Medulla oblongata (tissue), 1 donor: ENCODE results near the gene KRTAP5-11.
"Not testable (repeated sequence)": the region's sequence is repeated elsewhere in the genome, so short reads cannot be mapped to it uniquely, and the experiment has no call there.

Experiments
- DNase-seq: peaks from one replicate; pipeline ENCODE4 v3.0.0-alpha.2; 2015; ENCODE audit errors: extremely low spot score

KRTAP5-11 gene

GRCh38 chr11:71556018-71556417, 26.7 kb downstream of the KRTAP5-11 start:
- DNase-seq = no peak

GRCh38 chr11:71555508-71555907, 27.2 kb downstream of the KRTAP5-11 start:
- DNase-seq = no peak

- DNase-seq = no peak
Observed at GRCh38 chr11:71554996-71555395, 27.7 kb downstream of the KRTAP5-11 start.

- no peak for DNase-seq
Observed at GRCh38 chr11:71551711-71552110, 31.0 kb downstream of the KRTAP5-11 start.

GRCh38 chr11:71548716-71549151, 33.9 kb downstream of the KRTAP5-11 start:
- DNase-seq = no peak

GRCh38 chr11:71548120-71548519, 34.6 kb downstream of the KRTAP5-11 start, which contains the start of gene KRTAP5-9:
TSS of gene KRTAP5-9 (plus strand) at chr11:71548420. CDS start at chr11:71548658, 238 bp downstream.
- DNase-seq = no peak

- no peak for DNase-seq
Observed at GRCh38 chr11:71545405-71545966, 37.2 kb downstream of the KRTAP5-11 start.

GRCh38 chr11:71544525-71545214, 38.0 kb downstream of the KRTAP5-11 start:
- no peak for DNase-seq

- DNase-seq = no peak
Observed at GRCh38 chr11:71543866-71544265, 38.8 kb downstream of the KRTAP5-11 start.

GRCh38 chr11:71542879-71543777, 39.5 kb downstream of the KRTAP5-11 start:
- DNase-seq = no peak

- no peak for DNase-seq
Observed at GRCh38 chr11:71542382-71542781, 40.3 kb downstream of the KRTAP5-11 start.

GRCh38 chr11:71540521-71541304, 42.0 kb downstream of the KRTAP5-11 start:
- not testable (repeated sequence) for DNase-seq

- DNase-seq = not testable (repeated sequence)
Observed at GRCh38 chr11:71539971-71540370, 42.7 kb downstream of the KRTAP5-11 start.

GRCh38 chr11:71539017-71539416, 43.7 kb downstream of the KRTAP5-11 start:
- DNase-seq = no peak

- no peak for DNase-seq
Observed at GRCh38 chr11:71538666-71538990, 44.0 kb downstream of the KRTAP5-11 start.

GRCh38 chr11:71537977-71538665, 44.6 kb downstream of the KRTAP5-11 start, which contains the start of gene KRTAP5-8:
TSS of gene KRTAP5-8 (plus strand) at chr11:71538025. CDS start at chr11:71538056, 31 bp downstream.
- DNase-seq = not testable (repeated sequence)

GRCh38 chr11:71537537-71537936, 45.1 kb downstream of the KRTAP5-11 start:
- DNase-seq = no peak

- DNase-seq = no peak
Observed at GRCh38 chr11:71535825-71536224, 46.9 kb downstream of the KRTAP5-11 start.

GRCh38 chr11:71534711-71535608, 47.7 kb downstream of the KRTAP5-11 start:
- DNase-seq = not testable (repeated sequence)
